Right lobe of liver (tissue), 4 donors: ENCODE results near the gene PDE10A.

Source experiments
- CTCF ChIP-seq, 4 donors: fragments of 200-600 bp in 3 of 4; fragments of 450-650 bp in 1 of 4; IDR thresholded peaks; one replicate each; pipeline versions ENCODE4 v1.5.1 to v1.8.0; 2016 to 2022; ENCODE audit warnings: antibody characterized with exemption in 4 of 4, mild to moderate bottlenecking in 2 of 4
- POLR2A ChIP-seq: fragments of 450-650 bp; IDR thresholded peaks from one replicate; pipeline ENCODE4 v1.6.1; 2017; ENCODE audit warnings: antibody characterized with exemption, mild to moderate bottlenecking
- donor health status: DM: no; HTN: no; CAD: no.
- donor health status: DM: no; HTN: no; CAD: no.
- donor health status: DM: no; HTN: yes; CAD: no.

- TF ChIP-seq CTCF (IDR thresholded peaks at IDR 0.05) (no peak), POLR2A (no peak)
Measured at GRCh38 chr6:165519316-165519715, 143.7 kb downstream of the PDE10A start.
